Activated CD4-positive, alpha-beta memory T cell treated with anti-CD3 and anti-CD28 coated beads for 36 hours (primary cell): Measurements from ENCODE around the gene SWAP70. TPM values are rescaled to one million over a fixed set of nuclear protein-coding genes. Genes with fewer than 3 reads are reported as not detected.
"Not testable (repeated sequence)": the region's sequence is repeated elsewhere in the genome, so short reads cannot be mapped to it uniquely, and the experiment has no call there.

Experiments
- CTCF ChIA-PET: fragments of 350-600 bp; sonication (Branson Sonifier 250); formaldehyde crosslinking; loops from one replicate; lab custom pipeline; 2021; ENCODE audit warnings: antibody characterized with exemption, inconsistent platforms; lab: Charles Lee
- POLR2A ChIA-PET: fragments of 350-600 bp; sonication (Branson Sonifier 250); formaldehyde crosslinking; loops from one replicate; lab custom pipeline; 2021; ENCODE audit warnings: antibody characterized with exemption; lab: Charles Lee
- DNase-seq: peaks from one replicate; pipeline ENCODE4 v3.0.0-alpha.2; 2020
- H3K27ac Mint-ChIP-seq: one replicate; pipeline ENCODE4 v1.8.0; 2021; ENCODE audit warnings: mixed read lengths
- H3K27me3 Mint-ChIP-seq: one replicate; pipeline ENCODE4 v1.8.0; 2021; ENCODE audit warnings: mixed read lengths
- H3K36me3 Mint-ChIP-seq: one replicate; pipeline ENCODE4 v1.8.0; 2021; ENCODE audit warnings: mixed read lengths
- H3K4me1 Mint-ChIP-seq: one replicate; pipeline ENCODE4 v1.8.0; 2021; ENCODE audit warnings: low read depth, mixed read lengths
- H3K4me3 Mint-ChIP-seq: one replicate; pipeline ENCODE4 v1.8.0; 2021; ENCODE audit warnings: mild to moderate bottlenecking, mixed read lengths
- H3K9me3 Mint-ChIP-seq: one replicate; pipeline ENCODE4 v1.8.0; 2021; ENCODE audit warnings: mixed read lengths
- intact Hi-C: fragments of 100-400 bp; cut with micrococcal nuclease; formaldehyde crosslinking; loops from one replicate; pipeline ENCODE4 v1.15.1; 2023
- total RNA-seq, 2 experiments: library from RNA; stranded (reverse); gene quantifications; one replicate each; pipeline ENCODE4 v1.2.3, GENCODE V29; 2021

Gene SWAP70
- total RNA-seq, 2 experiments from 2014 or later = 7.7 to 8.6 TPM

DNA sequence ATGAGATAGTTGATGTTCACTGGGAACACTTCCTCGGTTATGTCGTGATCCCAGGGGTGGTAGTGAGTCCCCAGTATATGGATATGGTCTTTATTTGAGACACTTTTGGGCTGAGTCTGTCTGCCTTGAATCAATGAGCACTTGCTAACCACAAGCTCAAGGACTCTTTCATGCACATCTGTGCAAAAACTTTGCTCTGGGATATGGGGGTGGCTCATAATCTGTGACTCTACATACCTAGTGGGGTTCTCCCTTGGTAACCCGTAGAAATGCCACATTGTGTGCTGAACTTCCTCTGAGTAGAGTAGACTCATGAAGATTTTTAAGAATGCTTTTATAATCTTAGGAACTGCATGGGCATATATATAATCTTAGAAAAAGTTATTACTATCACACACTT lies 69.3 kb downstream of the SWAP70 start:
- peaks cover 17% of the 10 kb centered on the region for H3K36me3 Mint-ChIP-seq
- intact Hi-C loops = no loop called here
- ChIA-PET POLR2A (no interaction called here), CTCF (interaction anchor here (0.8 to 1.4 kb wide), 3 partner anchors 15 to 199 kb away, joined by 3 to 6 read pairs (median 3); no protein-coding TSS in a partner anchor)
- peaks cover 17% of the 10 kb centered on the region for H3K9me3 Mint-ChIP-seq
- no peak overlapping the region for H3K27ac Mint-ChIP-seq
- no peak for DNase-seq
- H3K4me1 Mint-ChIP-seq = no peaks in the 10 kb centered on the region
- no peak overlapping the region for H3K4me3 Mint-ChIP-seq
- H3K27me3 Mint-ChIP-seq = no peaks in the 10 kb centered on the region

DNA sequence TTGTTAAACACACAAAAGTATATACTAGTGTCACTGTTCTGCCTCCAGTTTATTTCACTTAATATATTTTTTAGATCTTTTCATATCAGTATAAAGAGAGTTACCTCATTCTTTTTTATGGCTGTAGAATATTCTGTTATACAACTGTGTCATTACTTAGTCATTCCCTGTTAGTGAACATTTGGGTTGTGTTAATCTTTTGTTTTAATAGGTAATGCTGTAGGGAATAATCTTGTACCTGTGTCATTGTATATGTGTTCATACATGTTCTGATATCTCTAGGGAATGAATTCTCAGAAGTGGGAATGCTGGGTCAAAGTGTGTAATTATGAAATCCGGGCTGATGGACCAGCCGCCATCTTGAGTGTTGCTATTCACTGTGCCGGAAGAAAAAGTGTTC lies 71.4 kb downstream of the SWAP70 start:
- no peaks in the 10 kb centered on the region for H3K27me3 Mint-ChIP-seq
- ChIA-PET CTCF (no interaction called here), POLR2A (no interaction called here)
- no peak overlapping the region for H3K4me3 Mint-ChIP-seq
- no peak for DNase-seq
- H3K27ac Mint-ChIP-seq = no peak overlapping the region
- H3K4me1 Mint-ChIP-seq = no peaks in the 10 kb centered on the region
- peaks cover 17% of the 10 kb centered on the region for H3K9me3 Mint-ChIP-seq
- intact Hi-C loops = no loop called here
- H3K36me3 Mint-ChIP-seq = peaks cover 17% of the 10 kb centered on the region

DNA sequence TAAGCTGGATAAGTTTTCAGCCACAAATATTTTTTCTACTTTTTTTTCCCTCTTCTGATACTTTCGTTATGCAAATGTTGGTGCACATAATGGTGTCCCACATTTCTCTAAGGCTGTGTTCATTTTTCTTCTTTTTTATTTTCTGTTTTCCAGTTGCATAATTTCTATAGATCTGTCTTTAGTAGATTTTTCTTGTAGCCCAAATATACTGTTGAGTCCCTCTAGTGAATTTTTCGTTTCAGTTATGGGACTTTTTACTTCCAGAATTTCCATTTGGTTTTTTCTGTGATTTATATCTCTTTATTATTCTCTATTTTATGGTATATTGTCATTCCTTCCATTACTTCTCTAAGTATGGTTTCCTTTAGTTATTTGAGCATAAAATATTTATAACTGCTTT lies 72.0 kb downstream of the SWAP70 start:
- H3K9me3 Mint-ChIP-seq = peaks cover 17% of the 10 kb centered on the region
- no peaks in the 10 kb centered on the region for H3K27me3 Mint-ChIP-seq
- no peak for DNase-seq
- intact Hi-C loops = no loop called here
- no peak overlapping the region for H3K27ac Mint-ChIP-seq
- H3K36me3 Mint-ChIP-seq = peaks cover 17% of the 10 kb centered on the region
- no peaks in the 10 kb centered on the region for H3K4me1 Mint-ChIP-seq
- POLR2A ChIA-PET = no interaction called here
- CTCF ChIA-PET = no interaction called here
- no peak overlapping the region for H3K4me3 Mint-ChIP-seq

DNA sequence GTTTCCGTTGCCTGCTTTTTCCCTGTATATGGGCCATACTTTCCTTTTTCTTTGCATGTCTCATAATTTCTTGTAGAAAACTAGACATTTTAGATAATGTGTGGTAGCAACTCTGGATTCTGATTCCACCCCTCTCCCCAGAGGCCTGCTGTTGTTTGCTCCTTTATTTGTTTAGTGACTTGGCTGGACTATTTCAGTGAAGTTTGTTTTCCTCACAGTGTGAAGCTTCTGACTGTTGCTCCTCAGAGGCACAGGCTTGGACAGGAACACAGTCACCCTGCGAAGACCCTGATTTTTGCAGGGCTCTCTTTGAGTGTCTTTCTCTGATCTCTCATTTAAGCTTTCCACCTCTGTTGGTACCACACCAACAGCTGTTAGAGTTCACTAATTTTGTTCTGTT lies 72.5 kb downstream of the SWAP70 start:
- ChIA-PET CTCF (no interaction called here), POLR2A (no interaction called here)
- intact Hi-C loops = no loop called here
- no peak for DNase-seq
- no peaks in the 10 kb centered on the region for H3K27me3 Mint-ChIP-seq
- H3K9me3 Mint-ChIP-seq = peaks cover 17% of the 10 kb centered on the region
- H3K27ac Mint-ChIP-seq = no peak overlapping the region
- H3K4me1 Mint-ChIP-seq = no peaks in the 10 kb centered on the region
- peaks cover 17% of the 10 kb centered on the region for H3K36me3 Mint-ChIP-seq
- no peak overlapping the region for H3K4me3 Mint-ChIP-seq

DNA sequence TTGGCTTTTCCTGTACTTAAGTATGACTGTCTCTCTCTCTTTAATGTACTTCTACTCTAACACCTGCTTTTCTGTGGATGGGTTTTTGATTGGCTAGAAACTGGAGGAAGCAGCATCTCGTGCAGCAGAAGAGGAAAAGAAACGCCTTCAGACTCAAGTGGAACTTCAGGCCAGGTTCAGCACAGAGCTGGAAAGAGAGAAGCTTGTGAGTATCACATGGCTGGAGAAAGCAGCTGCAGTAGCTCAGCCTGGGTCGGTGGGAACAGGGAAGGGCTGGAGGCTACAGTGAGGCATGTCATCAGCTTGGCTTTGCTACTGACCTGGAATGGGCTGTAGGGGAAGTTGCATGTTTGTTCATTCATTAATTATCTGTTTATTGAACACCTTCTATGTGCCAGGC lies 74.2 kb downstream of the SWAP70 start:
- H3K9me3 Mint-ChIP-seq = peaks cover 17% of the 10 kb centered on the region
- H3K4me3 Mint-ChIP-seq = no peak overlapping the region
- DNase-seq = no peak
- H3K27me3 Mint-ChIP-seq = no peaks in the 10 kb centered on the region
- CTCF ChIA-PET = interaction anchor here (0.9 kb wide), 1 partner anchor 10 kb away, joined by 5 read pairs; no protein-coding TSS in a partner anchor
- POLR2A ChIA-PET = interaction anchor here (0.6 kb wide), 1 partner anchor 570 kb away, joined by 3 read pairs; no protein-coding TSS in a partner anchor
- H3K36me3 Mint-ChIP-seq = peaks cover 17% of the 10 kb centered on the region
- no peak overlapping the region for H3K27ac Mint-ChIP-seq
- H3K4me1 Mint-ChIP-seq = no peaks in the 10 kb centered on the region
- intact Hi-C loops = no loop called here

DNA sequence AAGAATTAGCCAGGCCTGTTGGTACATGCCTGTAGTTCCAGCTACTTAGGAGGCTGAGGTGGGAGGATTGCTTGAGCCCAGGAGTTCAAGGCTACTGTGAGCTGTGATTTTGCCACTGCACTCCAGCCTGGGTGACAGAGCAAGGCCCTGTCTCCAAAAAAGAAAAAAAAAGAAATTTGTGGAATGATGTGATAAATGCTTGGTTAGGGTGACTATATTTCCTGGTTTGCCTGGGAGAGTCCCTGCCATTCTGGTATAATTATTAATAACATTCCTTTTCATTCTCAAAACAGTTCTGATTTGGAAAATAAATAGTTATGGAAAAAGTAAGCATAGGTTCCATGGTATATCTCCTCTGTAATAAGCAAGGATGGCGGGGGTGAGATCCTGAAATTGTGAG lies 74.8 kb downstream of the SWAP70 start:
- intact Hi-C loops = no loop called here
- CTCF ChIA-PET = interaction anchor here (0.6 to 1.5 kb wide), 2 partner anchors 10 to 353 kb away, joined by 3 to 6 read pairs; no protein-coding TSS in a partner anchor
- peaks cover 17% of the 10 kb centered on the region for H3K36me3 Mint-ChIP-seq

DNA sequence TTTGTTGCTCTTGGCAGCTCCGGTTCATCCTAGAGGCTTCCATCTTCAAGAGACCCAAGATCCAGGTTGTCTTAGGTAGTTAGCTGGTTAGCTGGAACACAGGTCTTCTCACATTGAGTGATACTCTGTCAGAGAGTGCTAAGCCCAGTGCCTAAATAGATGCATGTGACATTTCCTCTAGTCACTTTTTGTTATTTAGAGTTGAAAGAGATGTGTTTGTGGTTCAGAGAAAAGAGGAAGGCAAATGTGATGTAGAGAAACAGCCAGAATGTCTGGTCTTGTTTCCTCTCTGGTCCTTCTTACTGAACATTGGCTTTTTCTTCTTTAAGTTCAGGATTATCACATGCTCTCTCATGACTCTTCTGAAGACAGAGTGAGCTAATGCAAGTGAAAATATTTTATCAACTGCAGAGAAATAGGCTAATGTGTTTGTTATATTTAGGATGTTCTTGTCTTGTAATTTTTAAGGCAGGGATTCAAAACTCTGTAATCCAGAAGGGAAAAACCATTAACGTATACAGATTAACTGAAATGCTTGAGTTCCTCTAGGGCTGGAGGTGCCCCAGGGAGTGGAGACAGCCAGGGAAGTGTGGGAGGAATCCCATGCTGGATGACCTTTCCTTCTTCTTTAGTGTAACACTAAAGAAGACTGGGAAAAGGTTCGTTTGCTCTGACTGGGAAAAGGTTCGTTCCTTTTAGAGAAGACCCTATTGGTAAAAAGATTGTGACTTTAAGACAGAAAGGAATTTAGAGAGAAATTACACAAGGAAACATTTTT lies 75.4 kb downstream of the SWAP70 start:
- DNase-seq = no peak
- peaks cover 17% of the 10 kb centered on the region for H3K9me3 Mint-ChIP-seq
- no peak overlapping the region for H3K27ac Mint-ChIP-seq
- H3K4me1 Mint-ChIP-seq = no peaks in the 10 kb centered on the region
- H3K36me3 Mint-ChIP-seq = peaks cover 17% of the 10 kb centered on the region
- no peak overlapping the region for H3K4me3 Mint-ChIP-seq
- no peaks in the 10 kb centered on the region for H3K27me3 Mint-ChIP-seq
- POLR2A ChIA-PET = no interaction called here
- CTCF ChIA-PET = interaction anchor here (0.6 to 1.5 kb wide), 2 partner anchors 9 to 354 kb away, joined by 3 to 6 read pairs; no protein-coding TSS in a partner anchor
- intact Hi-C loops = no loop called here

More for the DNA sequence above, 74.8 kb downstream of the SWAP70 start:
- Mint-ChIP-seq H3K4me1 (no peaks in the 10 kb centered on the region), H3K4me3 (no peak overlapping the region), H3K27ac (no peak overlapping the region), H3K9me3 (peaks cover 17% of the 10 kb centered on the region), H3K27me3 (no peaks in the 10 kb centered on the region)
- POLR2A ChIA-PET = interaction anchor here (0.6 kb wide), 1 partner anchor 569 kb away, joined by 3 read pairs; no protein-coding TSS in a partner anchor
- DNase-seq = no peak

DNA sequence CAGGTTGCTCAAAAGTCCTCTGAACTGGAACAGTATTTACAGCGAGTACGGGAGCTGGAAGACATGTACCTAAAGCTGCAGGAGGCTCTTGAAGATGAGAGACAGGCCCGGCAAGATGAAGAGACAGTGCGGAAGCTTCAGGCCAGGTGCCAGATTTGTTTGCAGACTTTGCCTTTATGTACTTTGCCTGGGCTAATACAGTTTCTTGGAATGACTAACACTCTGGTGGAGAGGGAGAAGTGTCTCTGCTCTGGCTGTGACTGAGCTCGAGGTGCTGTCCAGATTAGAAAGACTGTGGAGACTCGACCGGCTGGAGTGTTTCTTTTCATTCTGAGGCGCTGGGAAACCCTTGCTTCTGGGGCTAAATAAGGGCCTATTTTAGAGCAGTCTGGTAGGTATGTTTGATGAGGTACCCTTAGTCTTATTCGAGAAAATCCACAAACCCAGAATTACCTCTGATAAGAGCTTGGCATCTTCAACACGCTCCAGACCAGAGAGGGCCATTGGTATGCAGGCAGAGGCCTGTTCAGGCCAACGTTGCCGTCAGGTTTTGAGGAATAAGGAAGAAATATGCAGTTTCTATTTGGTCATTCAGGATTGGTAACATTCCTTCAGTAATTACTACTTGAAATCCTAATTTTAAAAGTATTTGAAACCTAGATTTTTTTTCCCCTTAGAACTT lies 76.5 kb downstream of the SWAP70 start:
- Mint-ChIP-seq H3K27ac (no peak overlapping the region), H3K9me3 (peaks cover 15% of the 10 kb centered on the region), H3K4me1 (no peaks in the 10 kb centered on the region), H3K4me3 (no peak overlapping the region), H3K27me3 (no peaks in the 10 kb centered on the region), H3K36me3 (peaks cover 16% of the 10 kb centered on the region)
- POLR2A ChIA-PET = no interaction called here
- CTCF ChIA-PET = no interaction called here
- intact Hi-C loops = no loop called here
- DNase-seq = no peak

DNA sequence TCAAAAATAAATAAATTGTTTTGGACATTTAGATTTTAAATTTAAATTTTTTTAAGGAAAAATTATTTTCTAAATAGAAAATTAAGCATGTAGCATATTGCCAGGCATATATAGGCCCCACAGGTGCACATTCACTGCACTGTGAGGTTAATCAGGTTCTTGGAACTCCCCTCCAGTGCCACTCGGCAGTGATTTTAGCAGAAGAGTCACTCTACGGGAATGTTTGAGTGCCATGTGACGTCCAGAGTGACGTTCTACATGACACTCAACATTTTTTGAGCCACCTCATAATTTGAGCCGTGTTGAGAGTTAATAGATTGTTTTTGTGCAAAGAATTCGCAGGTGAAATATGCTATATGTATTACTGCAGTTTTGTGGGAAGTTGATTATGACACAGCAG lies 77.4 kb downstream of the SWAP70 start:
- ChIA-PET CTCF (no interaction called here), POLR2A (no interaction called here)
- Mint-ChIP-seq H3K36me3 (peaks cover 7% of the 10 kb centered on the region), H3K4me1 (no peaks in the 10 kb centered on the region), H3K27me3 (no peaks in the 10 kb centered on the region), H3K9me3 (peaks cover 6% of the 10 kb centered on the region), H3K27ac (no peak overlapping the region), H3K4me3 (no peak overlapping the region)
- intact Hi-C loops = no loop called here
- no peak for DNase-seq

DNA sequence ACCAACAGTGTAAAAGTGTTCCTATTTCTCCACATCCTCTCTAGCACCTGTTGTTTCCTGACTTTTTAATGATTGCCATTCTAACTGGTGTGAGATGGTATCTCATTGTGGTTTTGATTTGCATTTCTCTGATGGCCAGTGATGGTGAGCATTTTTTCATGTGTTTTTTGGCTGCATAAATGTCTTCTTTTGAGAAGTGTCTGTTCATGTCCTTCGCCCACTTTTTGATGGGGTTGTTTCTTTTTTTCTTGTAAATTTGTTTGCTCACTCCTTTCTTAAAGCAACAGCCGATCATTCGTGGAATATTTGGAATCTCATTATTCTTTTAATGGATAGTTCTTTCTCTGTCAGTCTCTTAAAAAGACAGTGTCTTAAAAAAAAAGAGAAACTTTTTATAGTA lies 79.6 kb downstream of the SWAP70 start:
- CTCF ChIA-PET, POLR2A ChIA-PET, DNase-seq, H3K9me3 Mint-ChIP-seq, H3K4me1 Mint-ChIP-seq, H3K27ac Mint-ChIP-seq, H3K27me3 Mint-ChIP-seq, H3K4me3 Mint-ChIP-seq, intact Hi-C loops, H3K36me3 Mint-ChIP-seq: not testable (repeated sequence)

DNA sequence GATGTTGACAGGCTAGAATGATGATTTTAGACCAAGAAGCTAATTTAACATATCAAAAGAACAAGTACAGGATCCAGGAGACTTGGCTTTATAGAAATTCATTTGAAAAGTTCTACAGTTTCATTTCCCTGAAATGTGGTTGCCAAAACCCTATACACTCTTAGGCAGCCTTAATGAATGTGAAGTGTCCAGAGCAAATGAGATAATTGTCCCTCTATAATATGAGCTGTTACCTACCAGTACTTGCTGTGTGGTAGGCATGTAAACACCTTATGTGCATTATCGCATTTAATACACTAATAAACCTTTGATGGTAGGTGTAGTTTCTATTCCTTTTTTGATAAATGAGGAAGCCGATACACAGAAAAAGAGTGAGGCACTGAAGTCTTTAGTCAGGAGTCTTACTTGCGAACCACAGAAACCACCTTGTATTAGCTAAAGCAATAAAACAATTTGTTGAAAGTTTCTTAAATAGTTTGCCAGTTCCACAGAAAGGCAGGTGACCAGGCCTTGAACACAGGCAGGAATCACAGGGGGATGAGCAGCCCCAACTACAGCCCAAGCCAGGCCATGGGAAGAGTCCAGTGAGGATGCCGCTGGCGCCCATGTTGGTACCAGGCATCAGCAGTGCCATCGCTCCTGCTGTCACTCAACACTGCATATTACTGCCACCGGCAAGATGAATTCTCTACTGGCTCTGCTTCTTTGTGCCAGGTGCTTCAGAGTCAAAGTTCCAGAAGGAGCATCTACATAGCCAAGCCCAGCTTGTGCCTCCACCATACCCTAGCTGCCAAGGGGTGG lies 81.7 kb downstream of the SWAP70 start:
- no peak for DNase-seq
- intact Hi-C loops = no loop called here
- no peaks in the 10 kb centered on the region for H3K27me3 Mint-ChIP-seq

More for the DNA sequence above, 81.7 kb downstream of the SWAP70 start:
- H3K36me3 Mint-ChIP-seq = no peaks in the 10 kb centered on the region
- H3K4me3 Mint-ChIP-seq = no peak overlapping the region
- H3K4me1 Mint-ChIP-seq = peaks cover 5% of the 10 kb centered on the region
- no peaks in the 10 kb centered on the region for H3K9me3 Mint-ChIP-seq
- CTCF ChIA-PET = interaction anchor here (5.5 to 9.6 kb wide), 3 partner anchors 14 to 211 kb away, joined by 49 to 133 read pairs (median 88); no protein-coding TSS in a partner anchor
- POLR2A ChIA-PET = no interaction called here
- no peak overlapping the region for H3K27ac Mint-ChIP-seq
